MM.1S (cell line): ENCODE results near the gene FA2H.

Experiments used
- CTCF ChIP-seq: fragments of 300-600 bp; sonication (generic); IDR thresholded peaks from 2 replicates; pipeline ENCODE4 v1.5.1; 2016; ENCODE audit warnings: antibody characterized with exemption, low read length, mixed read lengths
- EZH2 ChIP-seq: fragments of 300-600 bp; sonication (generic); optimal IDR thresholded peaks from 2 replicates; pipeline ENCODE3; 2017; ENCODE audit warnings: low read depth, mild to moderate bottlenecking, antibody characterized with exemption, low read length, mixed read lengths
- EZH2phosphoT487 ChIP-seq: fragments of 300-600 bp; sonication (generic); IDR thresholded peaks from 2 replicates; pipeline ENCODE4 v1.6.1; 2018; ENCODE audit warnings: antibody characterized with exemption, low read length

GRCh38 chr16:74793571-74793970 lies 19.0 kb upstream of the FA2H start:
- TF ChIP-seq CTCF (no peak), EZH2 (no peak), EZH2phosphoT487 (no peak)
